ENCODE results near the gene C6orf132.

C6orf132 gene

DNA sequence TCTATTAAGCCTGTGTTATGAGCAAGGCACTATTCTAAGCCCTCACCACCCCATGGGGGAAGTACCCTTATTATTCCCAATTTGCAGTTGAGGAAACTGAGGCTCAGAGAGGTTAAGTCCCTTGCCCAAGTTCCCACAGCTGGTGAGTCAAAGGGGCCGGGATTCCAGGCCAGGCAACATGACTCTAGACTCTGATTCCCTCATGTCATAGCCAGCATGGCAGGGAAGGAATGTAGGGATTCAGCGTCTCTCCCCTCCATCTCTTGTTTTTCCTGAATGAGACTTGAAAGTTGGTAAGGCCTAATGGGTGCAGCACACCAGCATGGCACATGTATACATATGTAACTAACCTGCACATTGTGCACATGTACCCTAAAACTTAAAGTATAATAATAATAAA, 6.7 kb downstream of the C6orf132 start:
- TF ChIP-seq, protein P1, sequence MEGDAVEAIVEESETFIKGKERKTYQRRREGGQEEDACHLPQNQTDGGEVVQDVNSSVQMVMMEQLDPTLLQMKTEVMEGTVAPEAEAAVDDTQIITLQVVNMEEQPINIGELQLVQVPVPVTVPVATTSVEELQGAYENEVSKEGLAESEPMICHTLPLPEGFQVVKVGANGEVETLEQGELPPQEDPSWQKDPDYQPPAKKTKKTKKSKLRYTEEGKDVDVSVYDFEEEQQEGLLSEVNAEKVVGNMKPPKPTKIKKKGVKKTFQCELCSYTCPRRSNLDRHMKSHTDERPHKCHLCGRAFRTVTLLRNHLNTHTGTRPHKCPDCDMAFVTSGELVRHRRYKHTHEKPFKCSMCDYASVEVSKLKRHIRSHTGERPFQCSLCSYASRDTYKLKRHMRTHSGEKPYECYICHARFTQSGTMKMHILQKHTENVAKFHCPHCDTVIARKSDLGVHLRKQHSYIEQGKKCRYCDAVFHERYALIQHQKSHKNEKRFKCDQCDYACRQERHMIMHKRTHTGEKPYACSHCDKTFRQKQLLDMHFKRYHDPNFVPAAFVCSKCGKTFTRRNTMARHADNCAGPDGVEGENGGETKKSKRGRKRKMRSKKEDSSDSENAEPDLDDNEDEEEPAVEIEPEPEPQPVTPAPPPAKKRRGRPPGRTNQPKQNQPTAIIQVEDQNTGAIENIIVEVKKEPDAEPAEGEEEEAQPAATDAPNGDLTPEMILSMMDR (IDR thresholded peaks at IDR 0.05; ENCODE audit: low read depth, low read length) = no peak
- no peak overlapping the region for H3K4me3 ChIP-seq (ENCODE audit: low read depth, low read length)

- no peak overlapping the region for H3K4me3 ChIP-seq (ENCODE audit: low read depth, low read length)
- TF ChIP-seq, protein P1 (IDR thresholded peaks at IDR 0.05; ENCODE audit: low read depth, low read length) = no peak
Measured at GRCh38 chr6:42135161-42135560, 7.3 kb downstream of the C6orf132 start.

- H3K4me3 ChIP-seq (ENCODE audit: low read depth, low read length) = no peak overlapping the region
- TF ChIP-seq, protein P1 (IDR thresholded peaks at IDR 0.05; ENCODE audit: low read depth, low read length) = no peak
Measured at GRCh38 chr6:42133926-42134325, 8.5 kb downstream of the C6orf132 start.

GRCh38 chr6:42131531-42131930, 10.9 kb downstream of the C6orf132 start:
- no peak overlapping the region for H3K4me3 ChIP-seq (ENCODE audit: low read depth, low read length)
- TF ChIP-seq, protein P1 (IDR thresholded peaks at IDR 0.05; ENCODE audit: low read depth, low read length) = no peak

DNA sequence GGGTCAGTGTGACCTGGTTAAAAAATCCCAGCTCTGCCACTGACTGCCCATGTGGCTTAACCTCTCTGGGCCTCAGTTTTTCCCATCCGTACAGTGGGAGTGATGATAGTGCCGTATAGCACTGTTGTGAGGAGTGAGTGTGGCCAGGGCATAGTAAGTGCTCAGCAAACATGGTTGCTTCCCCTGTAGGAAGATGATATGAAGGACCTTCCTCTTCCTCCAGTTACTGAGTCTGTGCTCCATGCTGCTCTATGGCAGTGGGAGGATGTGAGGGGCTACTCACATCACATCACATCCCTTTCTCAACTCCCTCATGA, 13.1 kb downstream of the C6orf132 start:
- H3K4me3 ChIP-seq (ENCODE audit: low read depth, low read length) = no peak overlapping the region
- TF ChIP-seq, protein P1 (IDR thresholded peaks at IDR 0.05; ENCODE audit: low read depth, low read length) = no peak

DNA sequence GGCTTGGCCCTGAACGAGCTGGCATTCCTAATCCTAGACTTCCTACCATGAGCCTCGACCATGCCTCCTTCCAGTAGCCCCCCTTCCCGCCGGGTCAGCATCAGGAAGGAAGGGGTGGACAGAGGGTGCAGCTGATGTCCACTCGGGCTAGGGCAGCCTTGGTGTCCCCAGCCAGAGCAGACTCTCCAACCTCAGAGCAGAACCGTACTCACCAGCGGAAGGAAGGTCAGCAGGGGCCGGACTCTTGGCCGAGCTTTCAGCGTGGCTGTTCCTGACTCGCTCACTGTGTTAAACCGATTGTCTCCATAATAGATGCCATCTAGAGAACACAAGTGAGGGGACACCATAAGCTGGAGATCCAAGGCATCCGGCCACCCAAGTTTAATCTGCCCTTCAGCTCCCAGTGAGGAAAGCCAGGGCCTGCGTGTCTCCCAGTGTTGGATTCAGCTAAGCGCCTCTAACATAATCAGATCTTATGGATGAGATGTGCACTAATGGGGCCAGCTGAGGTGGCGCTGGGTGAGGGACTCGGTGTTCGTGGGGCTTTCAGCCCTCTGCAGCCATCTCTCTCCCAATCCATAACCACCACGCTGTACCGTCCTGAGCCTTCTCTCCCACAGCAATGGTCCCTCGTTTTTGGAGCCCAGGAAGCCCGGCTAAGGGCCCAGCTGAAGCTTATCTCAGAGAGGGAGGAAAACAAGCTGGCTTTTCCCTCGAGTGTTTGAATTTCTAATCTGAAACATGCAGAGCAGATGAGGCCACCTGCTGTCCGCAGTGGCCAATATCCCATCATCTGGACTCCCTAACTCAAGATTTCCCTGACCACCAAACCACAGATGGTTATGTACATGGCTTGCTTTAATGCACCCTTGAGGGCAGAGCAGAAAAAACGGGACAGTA, 13.7 kb downstream of the C6orf132 start:
- no peak overlapping the region for H3K4me3 ChIP-seq (ENCODE audit: low read depth, low read length)

DNA sequence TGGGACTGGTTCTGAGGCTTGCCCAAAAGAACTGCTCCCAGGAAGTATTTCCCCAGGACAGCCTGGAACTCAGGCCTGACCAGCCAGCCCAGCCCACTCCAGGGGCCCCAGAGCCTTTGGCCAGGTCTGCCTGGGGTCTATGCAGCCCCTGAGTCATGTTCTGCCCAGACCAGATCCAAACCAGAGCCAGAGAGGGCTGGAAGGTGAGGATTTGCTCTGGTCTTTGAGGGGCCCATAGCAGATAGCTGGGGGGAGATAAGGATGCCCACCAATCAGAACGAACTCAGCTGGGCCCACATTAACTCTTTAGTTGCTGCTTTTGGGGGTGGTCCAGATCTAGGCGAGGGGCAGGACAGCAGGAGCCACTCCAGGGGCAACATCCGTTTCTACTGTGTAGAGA, 16.8 kb downstream of the C6orf132 start:
- TF ChIP-seq, protein P1 (IDR thresholded peaks at IDR 0.05; ENCODE audit: low read depth, low read length) = no peak
- H3K4me3 ChIP-seq (ENCODE audit: low read depth, low read length) = no peak overlapping the region

More for the DNA sequence above, 13.7 kb downstream of the C6orf132 start:
- TF ChIP-seq, protein P1 (IDR thresholded peaks at IDR 0.05; ENCODE audit: low read depth, low read length) = no peak

All from WI38 (cell line).